HL-60 (cell line): ENCODE data around the gene GRK6.

Experiments
- GABPA ChIP-seq: IDR thresholded peaks from 2 replicates; pipeline ENCODE4 v1.6.1; 2012; ENCODE audit warnings: low read depth
- POLR2AphosphoS5 ChIP-seq: IDR thresholded peaks from 2 replicates; pipeline ENCODE4 v1.6.1; 2012; ENCODE audit warnings: low read depth
- TF ChIP-seq, protein P1 (sequence below): IDR thresholded peaks from one replicate; pipeline ENCODE4 v1.5.1; 2011; ENCODE audit warnings: low read length, control low read depth, inconsistent platforms; ENCODE audit not compliant: insufficient read depth
- TF ChIP-seq, protein P2 (sequence below): IDR thresholded peaks from 2 replicates; pipeline ENCODE4 v1.6.1; 2012; ENCODE audit warnings: low read depth; ENCODE audit not compliant: insufficient replicate concordance

DNA sequence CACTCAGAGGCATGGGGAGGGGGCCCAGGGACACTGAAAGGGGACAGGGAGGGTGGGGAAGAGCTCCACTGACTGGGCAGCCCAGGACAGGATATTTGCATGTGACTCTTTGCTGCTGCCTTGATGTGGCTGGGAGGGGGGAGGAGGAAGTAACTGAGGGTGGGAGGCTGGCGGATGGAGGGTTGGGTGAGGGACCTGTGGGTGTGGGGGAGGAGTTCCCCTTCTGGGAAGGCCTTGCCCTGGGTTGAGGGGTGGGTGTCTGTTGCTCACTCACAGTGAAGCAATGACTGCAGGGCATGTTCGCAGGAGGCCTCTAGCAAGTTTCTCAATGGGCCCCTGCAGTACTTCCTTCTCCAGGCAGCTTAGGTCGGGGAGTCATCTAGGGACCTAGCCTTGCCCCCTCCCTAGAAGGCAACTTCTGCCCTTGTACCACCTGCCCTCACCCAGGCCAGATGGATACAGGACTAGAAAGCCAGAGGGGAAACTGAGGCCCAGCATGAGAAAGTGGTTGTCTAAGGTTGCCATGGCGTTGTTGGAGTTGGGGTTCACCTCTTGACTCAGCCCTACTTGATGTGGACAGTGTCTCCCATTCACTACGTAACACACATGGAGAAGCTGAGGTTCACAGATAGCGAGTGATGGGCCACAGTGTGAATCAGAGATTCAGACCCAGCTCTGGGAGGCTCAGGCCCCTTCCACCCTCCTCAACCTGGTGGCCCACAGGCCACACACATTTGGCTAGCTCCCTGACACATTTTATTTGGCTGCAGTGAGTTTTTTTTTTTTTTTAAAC lies 3.0 kb downstream of the GRK6 start:
- TF ChIP-seq, protein P1, sequence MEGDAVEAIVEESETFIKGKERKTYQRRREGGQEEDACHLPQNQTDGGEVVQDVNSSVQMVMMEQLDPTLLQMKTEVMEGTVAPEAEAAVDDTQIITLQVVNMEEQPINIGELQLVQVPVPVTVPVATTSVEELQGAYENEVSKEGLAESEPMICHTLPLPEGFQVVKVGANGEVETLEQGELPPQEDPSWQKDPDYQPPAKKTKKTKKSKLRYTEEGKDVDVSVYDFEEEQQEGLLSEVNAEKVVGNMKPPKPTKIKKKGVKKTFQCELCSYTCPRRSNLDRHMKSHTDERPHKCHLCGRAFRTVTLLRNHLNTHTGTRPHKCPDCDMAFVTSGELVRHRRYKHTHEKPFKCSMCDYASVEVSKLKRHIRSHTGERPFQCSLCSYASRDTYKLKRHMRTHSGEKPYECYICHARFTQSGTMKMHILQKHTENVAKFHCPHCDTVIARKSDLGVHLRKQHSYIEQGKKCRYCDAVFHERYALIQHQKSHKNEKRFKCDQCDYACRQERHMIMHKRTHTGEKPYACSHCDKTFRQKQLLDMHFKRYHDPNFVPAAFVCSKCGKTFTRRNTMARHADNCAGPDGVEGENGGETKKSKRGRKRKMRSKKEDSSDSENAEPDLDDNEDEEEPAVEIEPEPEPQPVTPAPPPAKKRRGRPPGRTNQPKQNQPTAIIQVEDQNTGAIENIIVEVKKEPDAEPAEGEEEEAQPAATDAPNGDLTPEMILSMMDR, result no peak
- peak; percentile 88 for TF ChIP-seq POLR2AphosphoS5
- TF ChIP-seq, protein P2, sequence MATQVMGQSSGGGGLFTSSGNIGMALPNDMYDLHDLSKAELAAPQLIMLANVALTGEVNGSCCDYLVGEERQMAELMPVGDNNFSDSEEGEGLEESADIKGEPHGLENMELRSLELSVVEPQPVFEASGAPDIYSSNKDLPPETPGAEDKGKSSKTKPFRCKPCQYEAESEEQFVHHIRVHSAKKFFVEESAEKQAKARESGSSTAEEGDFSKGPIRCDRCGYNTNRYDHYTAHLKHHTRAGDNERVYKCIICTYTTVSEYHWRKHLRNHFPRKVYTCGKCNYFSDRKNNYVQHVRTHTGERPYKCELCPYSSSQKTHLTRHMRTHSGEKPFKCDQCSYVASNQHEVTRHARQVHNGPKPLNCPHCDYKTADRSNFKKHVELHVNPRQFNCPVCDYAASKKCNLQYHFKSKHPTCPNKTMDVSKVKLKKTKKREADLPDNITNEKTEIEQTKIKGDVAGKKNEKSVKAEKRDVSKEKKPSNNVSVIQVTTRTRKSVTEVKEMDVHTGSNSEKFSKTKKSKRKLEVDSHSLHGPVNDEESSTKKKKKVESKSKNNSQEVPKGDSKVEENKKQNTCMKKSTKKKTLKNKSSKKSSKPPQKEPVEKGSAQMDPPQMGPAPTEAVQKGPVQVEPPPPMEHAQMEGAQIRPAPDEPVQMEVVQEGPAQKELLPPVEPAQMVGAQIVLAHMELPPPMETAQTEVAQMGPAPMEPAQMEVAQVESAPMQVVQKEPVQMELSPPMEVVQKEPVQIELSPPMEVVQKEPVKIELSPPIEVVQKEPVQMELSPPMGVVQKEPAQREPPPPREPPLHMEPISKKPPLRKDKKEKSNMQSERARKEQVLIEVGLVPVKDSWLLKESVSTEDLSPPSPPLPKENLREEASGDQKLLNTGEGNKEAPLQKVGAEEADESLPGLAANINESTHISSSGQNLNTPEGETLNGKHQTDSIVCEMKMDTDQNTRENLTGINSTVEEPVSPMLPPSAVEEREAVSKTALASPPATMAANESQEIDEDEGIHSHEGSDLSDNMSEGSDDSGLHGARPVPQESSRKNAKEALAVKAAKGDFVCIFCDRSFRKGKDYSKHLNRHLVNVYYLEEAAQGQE, result no peak
- TF ChIP-seq GABPA, result peak; percentile 22; the same call in 1 of the 2 replicates
